HG02885 (cell line): Measurements from ENCODE around the gene IFIT1.
A peak's percentile ranks its signal among the peaks of the same experiment; 100 is the strongest.
"Not testable (repeated sequence)": the region's sequence is repeated elsewhere in the genome, so short reads cannot be mapped to it uniquely, and the experiment has no call there.

Experiments
- ATAC-seq: cut with Tn5 transposase; IDR thresholded peaks from one replicate; pipeline ENCODE4 v1.9.1; 2021; ENCODE audit warnings: mild to moderate bottlenecking; ENCODE audit not compliant: unreplicated experiment, poor library complexity

The IFIT1 gene

GRCh38 chr10:89426230-89426868 is 33.9 kb downstream of the IFIT1 start:
- peak; percentile 39 for ATAC-seq

DNA sequence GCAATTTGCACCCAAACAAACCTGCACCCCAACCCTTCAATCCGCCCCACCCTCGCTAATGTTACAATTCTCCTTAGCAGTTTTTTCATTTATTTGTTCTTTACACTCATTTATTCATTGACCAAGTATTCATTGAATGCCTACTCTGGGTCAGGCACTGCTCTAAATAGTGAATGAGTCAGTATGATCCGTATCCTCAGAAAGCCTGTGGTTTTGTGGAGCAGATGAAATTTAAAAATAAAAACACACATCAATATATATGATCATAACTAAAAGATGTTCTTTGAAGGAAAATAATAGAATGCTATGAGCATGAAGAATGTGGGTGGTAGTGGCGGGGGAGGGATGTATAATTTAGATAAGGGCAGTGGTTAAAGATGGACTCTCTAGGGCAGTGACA is 35.2 kb downstream of the IFIT1 start:
- ATAC-seq: no peak

DNA sequence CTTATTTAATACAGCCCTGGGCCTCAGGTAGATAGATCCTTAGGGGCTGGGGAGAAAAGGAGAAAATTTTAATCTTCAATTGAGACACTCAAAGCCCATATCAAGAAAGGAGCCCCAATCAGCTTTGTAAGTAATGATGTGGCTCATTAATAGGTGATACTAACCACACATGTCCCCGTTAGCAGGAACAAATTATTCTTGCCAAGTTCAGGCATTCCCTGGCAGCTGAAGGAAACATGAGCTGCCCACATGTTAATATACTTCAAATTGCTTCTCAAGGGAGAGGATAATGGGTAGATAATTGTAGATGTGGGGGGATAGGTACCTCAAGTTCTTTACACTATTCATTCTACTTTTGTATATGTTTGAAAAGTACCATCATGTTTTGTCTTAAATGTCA is 36.5 kb downstream of the IFIT1 start:
- ATAC-seq: no peak

- no peak for ATAC-seq
Measured at GRCh38 chr10:89431977-89432376, 39.6 kb downstream of the IFIT1 start.

DNA sequence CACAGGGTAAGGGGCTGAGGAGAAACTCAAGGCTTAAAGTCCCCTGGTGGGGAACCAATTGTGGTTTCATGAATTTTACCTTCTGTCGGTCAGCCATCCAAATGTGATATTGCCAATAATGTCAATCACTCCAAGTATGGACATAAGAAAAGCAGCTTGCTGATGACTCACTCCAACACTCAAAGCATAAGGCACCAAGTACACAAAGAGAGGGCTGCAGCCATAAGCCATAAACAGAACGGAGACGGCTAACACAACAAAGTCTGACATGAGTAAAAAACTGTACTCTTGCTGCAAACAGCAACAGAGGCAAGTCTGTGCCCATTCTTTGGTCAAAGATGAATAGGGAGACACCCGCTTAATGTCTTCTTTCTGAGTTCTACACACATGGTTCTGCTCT is 46.1 kb downstream of the IFIT1 start:
- no peak for ATAC-seq

DNA sequence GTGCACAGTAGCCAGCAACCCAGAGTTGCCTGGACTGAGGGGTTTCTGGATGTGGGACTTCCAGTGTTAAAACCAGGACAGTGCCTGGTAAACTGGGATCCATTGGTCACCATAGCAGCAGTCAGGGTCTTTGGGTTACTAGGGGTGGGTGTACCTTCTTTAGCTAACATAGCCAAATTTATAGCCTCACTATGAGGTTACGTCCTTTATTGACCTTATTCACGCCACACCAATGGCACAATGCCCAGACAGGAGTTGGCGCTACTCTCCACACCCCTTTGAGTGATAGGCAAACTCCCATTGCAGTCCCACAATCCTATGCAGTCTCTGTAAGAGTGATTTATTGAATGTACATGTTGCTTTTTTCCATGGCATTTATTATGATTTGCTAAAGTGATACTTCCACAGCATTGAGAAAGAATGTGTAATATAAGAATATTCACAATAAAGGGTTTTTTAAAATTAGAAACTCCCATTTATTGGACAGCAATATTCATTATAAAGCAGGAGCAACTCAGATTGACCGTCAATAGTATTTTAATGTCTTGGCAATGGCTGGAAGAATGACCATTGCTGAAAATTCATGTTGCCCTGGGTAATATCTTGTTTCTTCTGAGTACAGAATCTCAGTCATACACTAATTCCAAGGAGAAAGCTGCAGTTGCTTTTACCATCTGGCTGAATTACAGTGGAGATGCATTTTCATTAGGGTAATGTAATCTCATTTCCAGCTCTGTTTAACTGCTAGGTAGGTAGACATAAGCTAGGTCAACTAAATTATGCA is 48.0 kb downstream of the IFIT1 start:
- no peak for ATAC-seq

DNA sequence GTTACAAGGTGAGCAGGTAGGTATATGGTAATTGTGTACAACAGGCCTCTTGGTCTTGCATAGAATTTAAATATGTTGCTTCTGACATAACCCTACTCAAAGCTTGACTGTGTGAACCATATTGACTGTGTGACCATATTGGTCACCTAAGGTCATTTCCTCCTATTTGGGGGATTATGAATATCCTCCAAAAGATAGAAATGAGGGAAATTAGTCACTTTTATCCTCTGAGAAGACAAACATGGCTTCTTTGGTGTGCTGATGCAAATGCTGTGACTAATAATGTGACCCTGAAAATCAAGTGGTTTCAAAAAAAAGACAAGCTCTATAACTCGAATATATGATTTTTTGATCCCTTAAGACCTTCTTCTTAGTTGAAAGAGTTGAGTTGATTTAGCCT is 49.9 kb downstream of the IFIT1 start:
- no peak for ATAC-seq

- not testable (repeated sequence) for ATAC-seq
Measured at GRCh38 chr10:89444819-89445218, 52.4 kb downstream of the IFIT1 start.

- ATAC-seq: no peak
Measured at GRCh38 chr10:89450901-89451300, 58.5 kb downstream of the IFIT1 start.

GRCh38 chr10:89452193-89452592 is 59.8 kb downstream of the IFIT1 start:
- ATAC-seq: no peak

GRCh38 chr10:89454561-89455347 is 62.3 kb downstream of the IFIT1 start:
- no peak for ATAC-seq
